IPS DF 19.7 (cell line): Measurements from ENCODE around the gene PI16.
"Not testable (repeated sequence)": the region's sequence is repeated elsewhere in the genome, so short reads cannot be mapped to it uniquely, and the experiment has no call there.

ENCODE experiments used
- DNase-seq: peaks from one replicate; pipeline ENCODE4 v3.0.0-alpha.2; 2013; ENCODE audit warnings: low read depth, low spot score

Gene PI16

DNA sequence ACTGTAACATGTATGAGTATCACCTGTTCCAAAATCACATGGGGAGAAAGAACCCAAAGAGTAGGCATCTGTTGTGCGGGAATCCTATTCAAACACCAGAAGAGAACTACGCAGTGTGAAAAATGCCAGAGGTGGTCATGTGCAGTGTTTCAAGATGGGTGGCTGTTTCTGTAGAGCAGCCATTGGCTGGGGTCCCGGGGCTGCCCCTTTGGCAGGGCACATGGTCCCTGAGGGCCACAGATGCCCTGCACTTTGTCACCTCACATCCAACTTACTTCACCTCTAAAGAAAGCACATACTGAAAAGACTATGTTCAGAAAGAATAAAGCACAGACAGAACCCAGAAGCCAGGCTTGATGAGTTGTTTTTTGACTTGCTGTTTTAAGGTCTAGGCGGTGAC is 19.1 kb downstream of the PI16 start:
- no peak for DNase-seq

- DNase-seq = no peak
These were observed 20.9 kb downstream of the PI16 start for GRCh38 chr6:36975231-36976006.

- no peak for DNase-seq
These were observed 21.4 kb downstream of the PI16 start for GRCh38 chr6:36976007-36976264.

DNA sequence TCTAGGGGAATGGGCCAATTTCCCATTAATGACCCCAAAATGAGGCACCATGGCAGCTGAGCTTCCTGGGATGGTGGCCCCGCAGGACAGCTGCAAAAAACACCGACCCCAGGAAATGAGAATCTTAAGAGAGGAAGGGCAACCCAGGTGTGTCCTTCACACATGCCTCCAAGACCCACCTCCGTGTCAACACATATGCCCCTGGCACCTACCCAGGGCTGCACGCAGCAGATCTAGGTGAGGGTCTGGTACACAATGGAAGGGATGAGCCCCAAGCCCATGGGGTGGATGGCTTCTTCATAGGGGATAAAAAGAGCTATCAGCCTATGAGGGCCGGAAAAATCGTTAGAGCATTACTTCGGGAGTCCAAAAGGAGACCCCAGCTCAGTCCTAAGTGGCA is 22.0 kb downstream of the PI16 start:
- no peak for DNase-seq

DNA sequence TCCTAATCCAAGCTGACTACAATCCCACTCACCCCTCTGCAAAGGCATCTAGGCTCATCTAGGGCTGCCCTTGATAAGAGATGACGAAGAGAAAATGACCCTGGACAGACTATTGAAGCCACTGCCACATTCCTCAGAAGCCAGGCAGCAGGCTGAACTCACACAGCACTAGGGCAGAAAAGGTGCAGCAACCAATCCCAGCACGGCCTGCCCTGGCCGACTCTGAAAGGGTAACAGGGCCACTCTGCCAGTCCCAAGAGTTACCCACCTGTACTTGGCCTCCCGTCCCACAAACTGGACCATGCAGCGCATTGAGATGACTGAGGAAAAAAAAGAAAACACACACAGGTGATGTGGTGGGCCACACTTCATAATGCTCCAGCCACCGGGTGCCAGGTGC is 22.4 kb downstream of the PI16 start:
- no peak for DNase-seq

DNA sequence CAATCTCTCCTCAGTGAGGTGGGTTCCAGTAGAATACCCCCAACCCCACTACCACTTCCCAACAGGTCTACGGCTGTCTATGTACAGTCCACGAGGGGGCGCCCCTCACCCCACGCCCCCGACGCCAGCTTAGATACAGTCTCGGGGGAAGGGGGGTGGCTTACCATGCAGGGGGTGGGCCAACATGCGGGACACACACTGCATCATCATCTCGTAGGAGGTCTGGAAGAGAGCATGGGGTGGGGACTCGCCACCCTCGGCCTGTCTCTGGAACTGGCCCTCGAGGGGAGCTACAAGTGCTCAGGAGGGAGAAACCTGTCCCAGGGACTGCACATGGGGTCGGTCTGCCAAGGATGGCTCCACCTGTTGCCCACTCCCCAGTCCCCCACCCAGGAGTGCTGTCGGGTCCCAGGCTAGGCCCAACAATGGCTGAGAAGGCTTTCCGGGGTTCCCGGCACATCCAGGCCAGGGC is 23.0 kb downstream of the PI16 start:
- DNase-seq = no peak

DNA sequence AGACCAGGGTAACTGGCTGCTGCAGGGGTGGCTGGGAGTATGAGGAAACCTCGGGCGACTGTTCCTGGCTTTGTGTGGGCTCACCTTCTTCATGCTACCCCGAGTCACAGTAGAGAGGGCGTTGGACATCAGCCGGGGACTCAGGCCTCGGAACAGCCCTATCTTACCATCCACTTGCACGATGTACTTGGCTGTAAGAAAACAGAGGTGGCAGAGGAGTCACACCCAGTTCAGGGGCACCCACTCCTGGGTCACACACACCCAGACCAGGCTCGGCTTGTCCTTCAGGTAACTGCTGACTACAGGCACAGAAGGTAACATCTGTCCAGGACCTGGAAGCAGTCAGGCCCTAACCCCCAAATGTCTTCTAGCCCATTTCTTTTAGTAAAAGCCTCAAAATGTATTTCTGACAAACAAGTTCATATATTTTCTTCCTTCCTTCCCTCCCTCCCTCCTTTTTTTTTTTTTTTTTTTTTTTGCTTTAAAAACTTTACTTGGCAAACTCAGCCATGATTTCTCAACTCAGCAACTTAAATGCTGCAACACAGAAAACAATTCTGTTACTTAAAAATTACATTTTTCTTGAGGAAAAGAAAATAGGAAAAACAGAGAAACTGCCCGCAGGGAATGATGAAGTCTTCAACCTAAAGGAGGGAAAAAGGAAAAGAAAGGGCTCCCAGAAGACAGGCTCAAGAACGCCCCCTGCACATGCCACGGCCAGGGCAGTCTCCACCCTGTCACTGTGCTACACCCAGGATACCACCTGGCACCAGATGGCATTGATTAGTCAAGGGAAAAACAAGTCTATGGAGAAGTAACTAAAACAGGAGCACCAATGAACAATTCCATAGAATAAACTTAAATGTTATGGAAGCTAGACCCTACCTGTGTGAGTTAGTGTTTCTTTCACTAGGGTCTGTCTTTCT is 24.1 kb downstream of the PI16 start:
- DNase-seq = no peak

- DNase-seq = no peak
These were observed 24.8 kb downstream of the PI16 start for GRCh38 chr6:36979347-36979742.

DNA sequence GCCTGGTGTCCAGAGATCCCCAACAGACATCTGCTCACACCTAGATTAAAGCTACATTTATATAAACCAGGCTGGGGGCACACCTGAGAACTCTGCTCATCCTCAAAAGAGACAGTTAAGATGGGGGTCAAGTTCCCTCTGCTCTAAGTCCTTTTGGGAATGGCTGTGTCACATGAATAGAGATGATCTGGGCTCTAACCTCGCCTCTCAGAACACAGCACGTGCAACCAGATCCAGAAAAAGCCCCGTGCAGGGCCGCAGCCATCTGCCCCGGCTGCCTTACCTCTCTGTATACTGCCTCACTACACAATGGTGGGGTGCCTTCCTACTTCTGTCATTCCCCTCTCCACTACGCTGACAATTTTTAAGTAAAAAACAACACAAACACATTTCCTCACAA is 25.6 kb downstream of the PI16 start:
- DNase-seq = no peak

DNA sequence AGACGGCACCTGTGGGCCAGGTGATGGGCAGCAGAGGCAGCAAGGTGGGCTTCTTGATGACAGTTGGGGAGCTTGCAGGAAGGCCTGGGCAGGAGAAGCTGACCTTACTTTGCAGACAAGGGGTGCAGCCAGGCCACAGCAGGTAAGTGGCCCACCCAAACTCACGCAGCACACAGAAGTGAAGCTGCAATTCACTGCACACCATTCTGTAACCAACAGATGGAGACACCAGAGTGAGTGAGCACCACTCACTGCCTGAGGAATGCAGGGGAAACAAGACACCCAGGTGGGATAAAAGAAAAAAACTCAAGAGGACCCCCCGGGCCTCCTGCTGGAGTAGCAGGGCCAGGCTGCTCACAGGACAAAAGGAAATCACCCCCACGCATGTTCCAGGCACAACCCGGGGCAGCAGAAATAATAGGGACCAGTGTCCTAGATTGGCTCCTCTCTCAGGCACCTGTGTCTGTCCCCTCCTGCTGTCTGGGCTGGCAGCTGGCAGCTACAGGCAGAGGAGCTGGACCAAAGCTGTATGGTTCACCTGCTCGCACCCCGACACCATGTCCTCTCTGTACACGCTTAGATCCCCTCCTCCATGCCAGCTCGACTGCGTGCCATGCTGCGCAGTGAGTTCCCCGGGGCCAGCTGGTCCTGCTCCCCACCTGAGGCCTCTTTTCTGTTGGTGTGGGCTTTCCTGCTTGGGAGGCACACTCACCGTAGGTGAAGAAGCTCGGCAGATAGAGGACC is 26.5 kb downstream of the PI16 start:
- DNase-seq = no peak

GRCh38 chr6:36983538-36983937 is 29.0 kb downstream of the PI16 start:
- DNase-seq = no peak

DNA sequence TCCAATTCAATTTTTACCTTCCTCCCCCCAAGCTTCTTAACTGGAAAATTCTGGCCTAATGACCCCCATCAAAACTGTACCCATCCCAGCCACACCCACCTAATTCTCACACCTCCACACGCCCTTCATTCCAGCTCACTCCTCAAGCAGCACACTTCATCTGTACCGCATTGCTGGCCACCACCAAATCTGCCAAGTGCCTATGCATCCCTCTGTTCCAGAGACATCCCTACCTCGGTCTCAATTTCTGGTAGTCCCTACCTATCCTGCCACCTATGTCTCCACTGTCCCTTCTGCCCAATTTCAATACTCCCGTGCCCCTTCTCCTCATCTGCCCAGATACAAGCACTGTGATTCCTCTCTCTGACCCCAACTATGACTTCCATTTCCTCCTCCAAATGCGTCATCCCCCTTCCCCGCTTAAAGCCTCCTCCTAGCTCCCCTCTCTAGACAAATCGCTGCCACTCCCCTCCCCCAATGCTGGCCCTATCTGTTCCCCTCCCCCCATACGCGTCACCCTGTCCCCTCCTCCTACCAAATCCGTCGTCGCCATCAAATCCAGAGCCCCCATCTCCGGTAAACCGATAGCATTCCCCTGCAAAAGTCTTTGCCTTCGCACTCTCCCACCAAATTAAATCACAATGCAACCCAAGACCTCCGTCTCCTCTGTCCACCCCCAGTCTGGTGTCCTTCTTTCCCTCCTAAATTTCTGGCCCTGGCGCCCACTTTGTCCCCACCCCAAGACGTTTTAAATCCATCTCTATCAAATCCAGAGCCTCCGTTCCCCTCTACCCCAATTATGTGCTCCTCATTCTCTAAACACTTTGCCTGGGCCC is 30.3 kb downstream of the PI16 start:
- DNase-seq = peak; percentile 48

DNA sequence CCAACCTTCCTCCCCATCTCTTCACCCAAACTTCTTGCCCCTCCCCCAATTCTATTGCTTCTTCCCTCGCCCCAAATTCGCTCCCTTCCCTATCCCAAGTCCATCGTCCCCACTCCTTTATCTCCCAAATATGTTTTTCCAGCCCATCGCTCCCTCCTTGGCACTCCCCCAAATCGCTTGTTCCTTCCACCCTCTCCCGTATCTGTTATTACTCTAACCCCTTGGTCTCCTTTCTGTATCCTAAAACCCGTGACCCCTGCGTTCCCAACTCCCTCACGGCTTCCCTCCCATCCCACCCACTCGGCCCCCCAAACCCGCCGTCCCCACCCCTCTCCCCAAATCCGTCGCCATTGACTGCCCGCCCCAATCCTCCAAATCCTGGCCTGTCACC is 30.9 kb downstream of the PI16 start:
- DNase-seq = no peak

DNA sequence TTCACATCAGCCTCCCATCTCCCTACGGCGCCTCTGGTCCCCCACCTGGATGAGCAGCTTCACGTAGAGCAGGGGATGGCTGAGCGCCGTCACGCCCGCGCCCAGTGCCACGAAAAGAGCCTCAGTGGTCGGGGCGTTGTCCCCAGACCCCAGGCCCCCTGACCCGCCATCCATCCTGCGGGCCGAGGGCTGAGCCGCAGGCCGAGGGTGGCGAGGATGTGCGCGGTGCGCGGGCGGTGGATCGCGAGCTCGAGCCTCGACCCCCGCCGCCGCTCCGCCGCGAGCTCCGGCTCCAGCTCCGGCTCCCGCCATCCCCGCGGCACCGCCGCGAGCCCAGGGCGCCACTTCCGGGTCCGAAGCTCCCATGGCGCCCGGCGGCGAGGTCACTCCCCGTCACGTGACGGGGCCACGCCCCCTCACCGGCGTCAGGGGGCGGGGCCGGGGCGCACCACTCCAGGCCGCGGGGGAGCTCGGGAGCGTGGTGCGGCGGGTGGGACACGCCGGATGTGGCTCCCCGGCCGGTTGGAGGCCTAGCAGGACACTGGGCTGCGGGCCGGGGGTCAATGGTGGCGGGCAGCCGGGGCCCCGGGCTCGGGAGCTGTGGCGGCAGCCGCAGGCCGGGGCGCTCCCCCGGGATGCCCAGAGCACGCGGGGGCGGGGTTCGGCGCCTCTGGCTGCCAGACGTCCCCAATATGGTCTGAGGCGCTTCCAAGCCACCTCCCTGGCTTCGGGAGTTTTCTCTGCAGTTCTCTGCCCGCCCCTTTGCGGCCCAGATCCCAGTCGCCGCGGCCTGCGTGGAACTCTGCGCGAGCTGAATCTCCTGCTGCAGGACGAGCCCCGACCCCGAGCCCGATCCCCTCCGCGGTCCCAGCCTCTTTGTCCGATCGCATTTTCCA is 31.5 kb downstream of the PI16 start, which contains the start of gene MTCH1:
TSS of gene MTCH1 (minus strand) at position 389 of the 896 bp plus-strand sequence. CDS start at position 366, 23 bp downstream.
- DNase-seq = no peak

- DNase-seq = no peak
These were observed 32.1 kb downstream of the PI16 start for GRCh38 chr6:36986704-36987047.

DNA sequence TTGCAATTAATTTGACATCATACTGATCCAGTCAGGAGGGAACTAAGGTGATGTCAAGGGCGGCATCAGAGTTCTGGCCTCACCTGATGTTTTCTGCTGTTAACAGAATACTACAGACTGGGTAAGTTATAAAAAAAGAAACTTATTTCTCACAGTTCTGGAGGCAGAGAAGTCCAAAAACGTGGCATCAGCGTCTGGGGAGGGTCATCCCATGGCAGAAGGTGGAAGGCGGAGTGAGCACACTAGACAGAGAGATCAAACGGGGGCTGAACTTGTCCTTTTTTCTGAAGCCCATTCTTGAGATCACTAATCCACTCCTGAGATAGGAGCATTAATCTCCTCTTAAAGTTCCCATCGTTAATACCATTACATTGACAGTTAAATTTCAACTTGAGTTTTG is 34.7 kb downstream of the PI16 start:
- DNase-seq = no peak

DNA sequence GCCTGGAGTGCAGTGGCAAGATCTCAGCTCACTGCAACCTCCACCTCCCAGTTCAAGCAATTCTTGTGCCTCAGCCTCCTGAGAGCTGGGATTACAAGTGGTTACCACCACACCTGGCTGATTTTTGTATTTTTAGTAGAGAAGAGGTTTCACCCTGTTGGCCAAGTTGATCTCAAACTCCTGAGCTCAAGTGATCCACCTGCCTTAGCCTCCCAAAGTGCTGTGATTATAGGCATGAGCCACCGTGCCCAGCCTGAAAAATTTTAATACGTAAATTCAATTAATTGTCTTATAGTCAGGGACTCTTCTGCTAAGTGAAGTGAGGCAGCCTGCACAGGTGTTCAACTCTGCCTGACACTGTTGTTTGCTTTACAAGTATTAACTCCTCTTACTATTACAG is 35.9 kb downstream of the PI16 start:
- DNase-seq = not testable (repeated sequence)

GRCh38 chr6:36997811-36998722 is 43.5 kb downstream of the PI16 start:
- DNase-seq = no peak

DNA sequence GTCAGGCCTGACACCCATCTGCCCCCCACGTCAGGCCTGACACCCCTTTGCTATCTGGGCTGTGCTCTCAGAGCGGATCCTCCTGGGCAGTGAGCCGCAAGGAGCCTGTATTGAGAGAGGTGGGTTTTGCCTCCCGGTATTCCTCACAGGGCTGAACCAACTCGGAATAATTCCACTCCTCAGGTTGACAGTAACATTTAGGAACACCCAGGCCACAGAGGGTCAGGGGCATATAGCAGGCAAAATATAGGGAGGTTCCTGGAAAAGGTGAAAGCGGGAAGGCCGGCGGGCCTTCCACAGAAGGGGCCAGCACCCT is 44.1 kb downstream of the PI16 start:
- DNase-seq = no peak
